ENCODE data around the gene BRD2.
A peak's percentile ranks its signal among the peaks of the same experiment; 100 is the strongest.

The BRD2 gene

GRCh38 chr6:32973144-32974015 lies 5.0 kb downstream of the BRD2 start:
- peak; percentile 77 for DNase-seq

GRCh38 chr6:32974016-32974333 lies 5.6 kb downstream of the BRD2 start:
- DNase-seq, result peak; percentile 62

GRCh38 chr6:32974541-32975308 lies 6.3 kb downstream of the BRD2 start:
- DNase-seq, result peak; percentile 28

- DNase-seq, result peak; percentile 7
These were observed 7.5 kb downstream of the BRD2 start for GRCh38 chr6:32975886-32976285.

- DNase-seq, result peak; percentile 29
These were observed 8.1 kb downstream of the BRD2 start for GRCh38 chr6:32976334-32977069.

DNA sequence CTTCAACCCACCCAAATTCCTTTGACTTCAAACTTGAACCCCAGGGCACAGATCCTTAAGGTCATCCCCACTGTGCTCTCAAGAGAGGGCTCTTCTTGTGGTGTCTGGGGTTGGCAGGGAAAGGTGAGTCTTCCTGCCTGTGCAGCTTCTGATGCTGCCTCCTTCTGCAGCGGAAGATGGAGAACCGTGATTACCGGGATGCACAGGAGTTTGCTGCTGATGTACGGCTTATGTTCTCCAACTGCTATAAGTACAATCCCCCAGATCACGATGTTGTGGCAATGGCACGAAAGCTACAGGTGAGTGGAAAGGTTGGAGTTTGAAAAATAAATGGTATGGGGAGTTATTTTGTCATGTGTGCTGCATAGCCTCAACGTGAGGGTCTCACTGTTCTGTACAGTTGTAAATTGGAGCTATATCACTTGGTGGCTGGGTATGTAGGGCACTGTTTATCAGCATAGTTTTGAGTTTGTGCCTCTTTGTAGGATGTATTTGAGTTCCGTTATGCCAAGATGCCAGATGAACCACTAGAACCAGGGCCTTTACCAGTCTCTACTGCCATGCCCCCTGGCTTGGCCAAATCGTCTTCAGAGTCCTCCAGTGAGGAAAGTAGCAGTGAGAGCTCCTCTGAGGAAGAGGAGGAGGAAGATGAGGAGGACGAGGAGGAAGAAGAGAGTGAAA lies 9.0 kb downstream of the BRD2 start:
- DNase-seq, result no peak

DNA sequence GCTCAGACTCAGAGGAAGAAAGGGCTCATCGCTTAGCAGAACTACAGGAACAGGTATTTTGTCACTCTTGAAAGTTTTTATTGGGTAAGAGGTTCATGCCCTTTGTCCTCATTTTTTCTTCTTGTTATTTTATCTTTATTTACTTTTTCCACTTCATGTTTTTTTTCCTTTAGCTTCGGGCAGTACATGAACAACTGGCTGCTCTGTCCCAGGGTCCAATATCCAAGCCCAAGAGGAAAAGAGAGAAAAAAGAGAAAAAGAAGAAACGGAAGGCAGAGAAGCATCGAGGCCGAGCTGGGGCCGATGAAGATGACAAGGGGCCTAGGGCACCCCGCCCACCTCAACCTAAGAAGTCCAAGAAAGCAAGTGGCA lies 9.5 kb downstream of the BRD2 start:
- no peak for DNase-seq

GRCh38 chr6:32979720-32980487 lies 11.5 kb downstream of the BRD2 start:
- DNase-seq, result peak; percentile 53

DNA sequence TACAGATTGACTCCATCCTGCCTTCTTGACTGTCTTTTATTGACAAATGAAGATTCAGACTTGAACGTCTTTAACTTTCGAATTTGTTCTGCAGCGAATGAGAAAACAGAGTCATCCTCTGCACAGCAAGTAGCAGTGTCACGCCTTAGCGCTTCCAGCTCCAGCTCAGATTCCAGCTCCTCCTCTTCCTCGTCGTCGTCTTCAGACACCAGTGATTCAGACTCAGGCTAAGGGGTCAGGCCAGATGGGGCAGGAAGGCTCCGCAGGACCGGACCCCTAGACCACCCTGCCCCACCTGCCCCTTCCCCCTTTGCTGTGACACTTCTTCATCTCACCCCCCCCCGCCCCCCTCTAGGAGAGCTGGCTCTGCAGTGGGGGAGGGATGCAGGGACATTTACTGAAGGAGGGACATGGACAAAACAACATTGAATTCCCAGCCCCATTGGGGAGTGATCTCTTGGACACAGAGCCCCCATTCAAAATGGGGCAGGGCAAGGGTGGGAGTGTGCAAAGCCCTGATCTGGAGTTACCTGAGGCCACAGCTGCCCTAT lies 12.2 kb downstream of the BRD2 start:
- DNase-seq, result peak; percentile 50

DNA sequence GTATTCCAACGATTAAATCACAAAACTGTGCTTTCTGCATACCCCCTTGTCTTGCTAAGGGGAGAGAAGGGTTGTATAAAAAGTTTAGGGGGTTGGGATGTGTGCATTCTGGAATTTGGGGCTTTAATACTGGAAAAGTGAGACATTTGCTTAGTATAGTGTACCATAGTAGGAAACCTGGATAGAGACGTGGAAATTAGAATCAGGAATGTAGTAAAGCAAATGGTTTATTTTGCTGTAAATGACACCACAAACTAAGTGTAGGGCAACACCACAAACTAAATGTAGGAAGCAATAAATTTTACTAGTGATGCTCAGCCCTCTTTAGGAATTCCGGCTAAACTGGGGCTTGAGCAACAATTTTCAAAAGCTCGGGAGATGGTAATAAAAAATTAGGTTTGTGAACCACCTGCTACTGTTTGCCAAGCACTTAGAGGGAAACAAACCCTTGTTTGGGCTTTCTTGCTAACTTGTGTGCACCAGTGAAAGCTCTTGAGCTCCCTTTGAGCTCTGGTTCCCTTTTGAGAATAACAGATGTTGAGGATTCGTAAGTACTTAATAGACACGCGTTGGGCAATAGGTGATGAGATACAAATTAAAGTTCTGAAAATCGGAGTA lies 13.8 kb downstream of the BRD2 start:
- peak; percentile 91 for DNase-seq

DNA sequence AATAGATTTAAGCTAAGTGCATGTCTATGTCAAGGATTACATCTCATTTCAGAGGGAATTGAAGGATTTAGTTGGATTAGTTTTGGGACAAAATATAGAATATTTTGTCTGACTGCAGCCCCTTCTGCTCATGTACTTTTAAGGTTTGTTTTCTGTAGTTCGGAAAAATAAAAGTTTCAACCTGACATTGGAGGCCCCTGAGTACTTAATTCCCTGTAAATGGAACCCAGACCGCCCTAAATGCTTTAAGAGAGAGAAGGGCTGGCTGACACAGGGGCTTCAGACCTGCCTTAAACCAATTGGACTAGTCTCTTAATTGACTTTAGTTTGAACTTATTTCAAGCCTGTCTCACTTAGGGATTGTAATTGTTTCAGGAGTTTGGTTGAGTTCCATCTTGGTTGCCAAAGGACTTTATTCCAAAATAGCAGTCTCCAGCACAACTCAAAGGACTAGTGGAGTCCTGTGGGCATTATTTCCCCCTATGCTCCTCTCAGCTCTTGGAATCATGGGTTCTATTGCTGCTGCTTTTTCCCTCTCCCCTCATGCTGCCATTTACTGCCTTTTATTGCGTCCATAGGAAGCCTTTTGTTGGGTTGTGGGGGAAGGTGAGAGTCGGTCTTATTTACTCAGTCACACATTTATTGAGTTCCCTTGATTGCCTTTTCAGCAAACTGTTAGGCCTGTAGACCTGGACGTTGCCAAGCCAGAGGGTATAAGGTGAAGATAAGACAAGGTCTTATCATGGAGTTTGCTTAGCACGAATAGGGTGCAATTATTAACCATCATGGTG lies 14.5 kb downstream of the BRD2 start:
- DNase-seq, result peak; percentile 41

- DNase-seq, result peak; percentile 24
These were observed 15.1 kb downstream of the BRD2 start for GRCh38 chr6:32983493-32983848.

- peak; percentile 37 for DNase-seq
These were observed 15.7 kb downstream of the BRD2 start for GRCh38 chr6:32983964-32984621.

- DNase-seq, result peak; percentile 97
These were observed 16.4 kb downstream of the BRD2 start for GRCh38 chr6:32984622-32985389.

DNA sequence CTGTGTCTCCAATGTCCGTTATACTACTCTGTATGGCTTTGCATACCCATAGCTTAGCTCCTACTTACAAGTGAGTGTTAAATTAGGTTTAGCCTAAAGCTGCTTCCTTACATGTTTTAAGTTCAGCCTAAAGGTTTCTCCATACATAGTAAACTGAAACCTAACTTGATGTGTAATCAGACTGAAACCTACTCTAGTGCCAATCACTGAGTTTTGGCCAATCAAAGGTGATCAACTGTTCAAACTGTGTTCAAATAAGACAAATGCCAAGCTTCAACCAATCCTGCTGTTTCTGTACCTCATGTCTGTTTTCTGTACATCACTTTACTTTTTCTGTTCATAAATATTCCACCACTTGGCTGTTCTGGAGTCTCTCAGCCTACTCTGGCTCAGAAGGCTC lies 21.0 kb downstream of the BRD2 start:
- DNase-seq, result no peak

DNA sequence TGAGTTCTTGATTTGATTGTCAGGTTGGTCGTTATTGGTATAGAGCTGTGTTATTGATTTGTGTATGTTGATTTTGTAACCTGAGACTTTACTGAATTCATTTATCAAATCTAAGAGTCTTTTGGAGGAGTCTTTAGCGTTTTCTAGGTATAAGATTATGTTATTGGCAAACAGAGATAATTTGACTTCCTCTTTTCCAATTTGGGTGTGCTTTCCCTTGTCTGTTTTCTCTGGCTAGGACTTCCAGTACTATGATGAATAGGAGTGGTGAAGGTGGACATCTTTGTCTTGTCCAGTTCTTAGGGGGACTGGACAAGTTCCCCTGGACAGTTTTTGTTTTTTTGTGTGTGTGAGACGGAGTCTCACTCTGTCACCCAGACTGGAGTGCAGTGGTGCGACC lies 23.6 kb downstream of the BRD2 start:
- DNase-seq, result no peak

- no peak for DNase-seq
These were observed 25.1 kb downstream of the BRD2 start for GRCh38 chr6:32993363-32993973.

DNA sequence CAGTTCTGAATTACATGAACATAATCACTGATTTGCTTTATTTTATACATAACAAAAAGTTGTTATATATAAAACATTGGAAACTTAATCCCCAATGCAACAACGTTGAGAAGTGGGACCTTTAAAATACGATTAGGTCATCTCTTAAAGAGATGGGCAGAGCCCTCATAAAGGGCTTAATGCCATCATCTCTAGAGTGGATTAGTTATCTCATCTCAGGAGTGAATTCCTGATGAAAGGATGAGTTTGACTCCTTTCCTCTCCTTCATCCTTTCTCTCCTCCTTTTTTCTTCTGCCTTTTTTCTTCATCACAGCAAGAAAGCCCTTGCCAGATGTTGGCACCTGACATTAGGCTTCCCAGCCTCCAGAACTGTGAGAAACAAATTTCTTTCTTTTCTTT lies 27.1 kb downstream of the BRD2 start:
- no peak for DNase-seq

DNA sequence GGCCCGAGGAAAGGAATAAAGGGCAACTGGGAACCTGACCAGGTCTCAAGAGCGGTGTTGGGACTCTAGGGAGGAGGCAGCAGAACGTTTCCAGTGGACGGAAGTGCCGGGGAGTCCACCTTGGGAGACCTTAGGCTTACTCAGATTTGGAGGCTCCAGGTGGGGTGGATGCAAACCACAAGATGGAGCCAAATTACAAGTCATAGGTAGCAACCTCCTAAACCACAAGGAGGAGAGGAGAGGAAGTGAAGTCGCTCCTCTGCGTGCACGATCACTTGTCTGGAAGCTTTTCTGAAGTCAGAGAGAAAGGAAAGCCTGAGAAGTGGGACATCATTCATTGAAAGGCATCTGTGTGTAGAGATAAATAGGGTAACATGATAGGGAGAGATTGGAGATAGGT lies 31.7 kb downstream of the BRD2 start:
- DNase-seq, result peak; percentile 49

Data from DMS53 (cell line).